HepG2 (cell line): ENCODE measurements around the gene GRIFIN. TPM values are rescaled to one million over a fixed set of nuclear protein-coding genes. Genes with fewer than 3 reads are reported as not detected.

Experiments used
- ADNP ChIP-seq: sonication (generic); formaldehyde crosslinking; IDR thresholded peaks from 2 replicates; pipeline ENCODE4 v1.4.0; 2020; ENCODE audit warnings: missing genetic modification reagents
- CBFB ChIP-seq: sonication (generic); formaldehyde crosslinking; IDR thresholded peaks from 2 replicates; pipeline ENCODE4 v1.4.0; 2020; ENCODE audit warnings: missing genetic modification reagents
- CHD2 ChIP-seq: IDR thresholded peaks from 2 replicates; pipeline ENCODE4 v1.6.1; 2011; ENCODE audit warnings: low read depth, low read length, improper control_type of control experiment
- GATA4 ChIP-seq: sonication (generic); IDR thresholded peaks from 2 replicates; pipeline ENCODE4 v1.6.1; 2016; ENCODE audit warnings: antibody characterized with exemption, low read depth, borderline replicate concordance
- GATAD2A ChIP-seq: IDR thresholded peaks from 2 replicates; pipeline ENCODE4 v1.6.1; 2016
- GPN1 ChIP-seq: sonication (generic); formaldehyde crosslinking; IDR thresholded peaks from 2 replicates; pipeline ENCODE4 v1.5.1; 2020; ENCODE audit warnings: missing genetic modification reagents, borderline replicate concordance
- HIVEP1 ChIP-seq: sonication (generic); formaldehyde crosslinking; IDR thresholded peaks from 2 replicates; pipeline ENCODE4 v1.4.0; 2020; ENCODE audit warnings: mild to moderate bottlenecking, missing genetic modification reagents
- HNRNPL ChIP-seq: fragments of 200-400 bp; formaldehyde crosslinking; IDR thresholded peaks from 2 replicates; pipeline ENCODE4 v1.6.1; 2017; ENCODE audit warnings: mild to moderate bottlenecking, low read depth, low read length
- MBD4 ChIP-seq: IDR thresholded peaks from 2 replicates; pipeline ENCODE4 v1.6.1; 2012; ENCODE audit warnings: low read length, inconsistent platforms, borderline replicate concordance
- MIXL1 ChIP-seq: IDR thresholded peaks from 2 replicates; pipeline ENCODE4 v1.6.1; 2016
- NFE2L2 ChIP-seq: fragments of 150-350 bp; IDR thresholded peaks from 2 replicates; pipeline ENCODE4 v1.6.1; 2014; ENCODE audit warnings: low read length
- RFX1 ChIP-seq: fragments of 450-650 bp; IDR thresholded peaks from 2 replicates; pipeline ENCODE4 v1.6.1; 2017
- RXRA ChIP-seq: sonication (generic); formaldehyde crosslinking; IDR thresholded peaks from 2 replicates; pipeline ENCODE4 v1.5.1; 2020; ENCODE audit warnings: missing genetic modification reagents
- SRY ChIP-seq: sonication (generic); formaldehyde crosslinking; IDR thresholded peaks from 2 replicates; pipeline ENCODE4 v1.8.0; 2022; ENCODE audit warnings: mild to moderate bottlenecking, missing genetic modification reagents
- TFAP4 ChIP-seq: sonication (generic); IDR thresholded peaks from 2 replicates; pipeline ENCODE4 v1.6.1; 2016; ENCODE audit warnings: low read depth, borderline replicate concordance
- ZMYM4 ChIP-seq: sonication (generic); formaldehyde crosslinking; IDR thresholded peaks from 2 replicates; pipeline ENCODE4 v1.8.1; 2023; ENCODE audit warnings: mild to moderate bottlenecking, missing genetic modification reagents
- ZNF10 ChIP-seq: sonication (generic); formaldehyde crosslinking; IDR thresholded peaks from 2 replicates; pipeline ENCODE4 v1.4.0; 2020; ENCODE audit warnings: mild to moderate bottlenecking, low read depth, missing genetic modification reagents, borderline replicate concordance
- ZNF24 ChIP-seq: fragments of 450-650 bp; IDR thresholded peaks from 2 replicates; pipeline ENCODE4 v1.6.1; 2017; ENCODE audit warnings: antibody characterized with exemption, mild to moderate bottlenecking
- ZNF317 ChIP-seq: sonication (generic); formaldehyde crosslinking; IDR thresholded peaks from 2 replicates; pipeline ENCODE4 v1.5.0; 2020; ENCODE audit warnings: mild to moderate bottlenecking, missing genetic modification reagents
- ZNF431 ChIP-seq: sonication (generic); formaldehyde crosslinking; IDR thresholded peaks from 2 replicates; pipeline ENCODE4 v1.9.0; 2022; ENCODE audit warnings: missing genetic modification reagents, low read depth, mild to moderate bottlenecking, borderline replicate concordance
- ZNF562 ChIP-seq: sonication (generic); formaldehyde crosslinking; IDR thresholded peaks from 2 replicates; pipeline ENCODE4 v1.8.0; 2022; ENCODE audit warnings: missing genetic modification reagents, borderline replicate concordance
- ZSCAN29 ChIP-seq: sonication (generic); formaldehyde crosslinking; conservative IDR thresholded peaks from 2 replicates; pipeline ENCODE4 v1.4.0; 2020; ENCODE audit warnings: mild to moderate bottlenecking, missing genetic modification reagents
- polyA plus RNA-seq, 8 experiments: library from polyadenylated mRNA; depleted of rRNA in 3 of 8; stranded (reverse) in 7 of 8; unstranded in 1 of 8; fragments of >200 nt; fragmentation: Illumina TruSeq in 4 of 8; extraction: Trizol in 4 of 8; gene quantifications; 2 replicates each; pipeline versions ENCODE4 v1.2.1 to v1.2.3, GENCODE V29; 2011 to 2016; ENCODE audit warnings: low read depth in 4 of 8, missing spikeins in 1 of 8, mixed read lengths in 1 of 8; ENCODE audit not compliant: insufficient read depth in 1 of 8
- total RNA-seq, 5 experiments: library from RNA; depleted of rRNA; stranded (reverse); fragments of >200 nt; fragmentation: Illumina TruSeq; extraction: Trizol; gene quantifications; 2 replicates each; pipeline ENCODE4 v1.2.3, GENCODE V29; 2016; ENCODE audit warnings: low read depth in 1 of 5
- TF ChIP-seq, protein P1 (sequence below): sonication (generic); formaldehyde crosslinking; IDR thresholded peaks from 2 replicates; pipeline ENCODE4 v1.9.0; 2021; ENCODE audit warnings: mild to moderate bottlenecking, missing genetic modification reagents
- TF ChIP-seq, protein P2 (sequence below): sonication (generic); formaldehyde crosslinking; IDR thresholded peaks from 2 replicates; pipeline ENCODE4 v1.4.0; 2020; ENCODE audit warnings: missing genetic modification reagents
- TF ChIP-seq, protein P3 (sequence below): sonication (generic); formaldehyde crosslinking; IDR thresholded peaks from 2 replicates; pipeline ENCODE4 v1.8.0; 2022; ENCODE audit warnings: mild to moderate bottlenecking, missing genetic modification reagents

GRIFIN gene
- total and polyA plus RNA-seq, 2 of the 13 experiments (the other 11 are each of a cell fraction or from before 2014, with no cell fraction given), result not detected

- TF ChIP-seq, protein P1, sequence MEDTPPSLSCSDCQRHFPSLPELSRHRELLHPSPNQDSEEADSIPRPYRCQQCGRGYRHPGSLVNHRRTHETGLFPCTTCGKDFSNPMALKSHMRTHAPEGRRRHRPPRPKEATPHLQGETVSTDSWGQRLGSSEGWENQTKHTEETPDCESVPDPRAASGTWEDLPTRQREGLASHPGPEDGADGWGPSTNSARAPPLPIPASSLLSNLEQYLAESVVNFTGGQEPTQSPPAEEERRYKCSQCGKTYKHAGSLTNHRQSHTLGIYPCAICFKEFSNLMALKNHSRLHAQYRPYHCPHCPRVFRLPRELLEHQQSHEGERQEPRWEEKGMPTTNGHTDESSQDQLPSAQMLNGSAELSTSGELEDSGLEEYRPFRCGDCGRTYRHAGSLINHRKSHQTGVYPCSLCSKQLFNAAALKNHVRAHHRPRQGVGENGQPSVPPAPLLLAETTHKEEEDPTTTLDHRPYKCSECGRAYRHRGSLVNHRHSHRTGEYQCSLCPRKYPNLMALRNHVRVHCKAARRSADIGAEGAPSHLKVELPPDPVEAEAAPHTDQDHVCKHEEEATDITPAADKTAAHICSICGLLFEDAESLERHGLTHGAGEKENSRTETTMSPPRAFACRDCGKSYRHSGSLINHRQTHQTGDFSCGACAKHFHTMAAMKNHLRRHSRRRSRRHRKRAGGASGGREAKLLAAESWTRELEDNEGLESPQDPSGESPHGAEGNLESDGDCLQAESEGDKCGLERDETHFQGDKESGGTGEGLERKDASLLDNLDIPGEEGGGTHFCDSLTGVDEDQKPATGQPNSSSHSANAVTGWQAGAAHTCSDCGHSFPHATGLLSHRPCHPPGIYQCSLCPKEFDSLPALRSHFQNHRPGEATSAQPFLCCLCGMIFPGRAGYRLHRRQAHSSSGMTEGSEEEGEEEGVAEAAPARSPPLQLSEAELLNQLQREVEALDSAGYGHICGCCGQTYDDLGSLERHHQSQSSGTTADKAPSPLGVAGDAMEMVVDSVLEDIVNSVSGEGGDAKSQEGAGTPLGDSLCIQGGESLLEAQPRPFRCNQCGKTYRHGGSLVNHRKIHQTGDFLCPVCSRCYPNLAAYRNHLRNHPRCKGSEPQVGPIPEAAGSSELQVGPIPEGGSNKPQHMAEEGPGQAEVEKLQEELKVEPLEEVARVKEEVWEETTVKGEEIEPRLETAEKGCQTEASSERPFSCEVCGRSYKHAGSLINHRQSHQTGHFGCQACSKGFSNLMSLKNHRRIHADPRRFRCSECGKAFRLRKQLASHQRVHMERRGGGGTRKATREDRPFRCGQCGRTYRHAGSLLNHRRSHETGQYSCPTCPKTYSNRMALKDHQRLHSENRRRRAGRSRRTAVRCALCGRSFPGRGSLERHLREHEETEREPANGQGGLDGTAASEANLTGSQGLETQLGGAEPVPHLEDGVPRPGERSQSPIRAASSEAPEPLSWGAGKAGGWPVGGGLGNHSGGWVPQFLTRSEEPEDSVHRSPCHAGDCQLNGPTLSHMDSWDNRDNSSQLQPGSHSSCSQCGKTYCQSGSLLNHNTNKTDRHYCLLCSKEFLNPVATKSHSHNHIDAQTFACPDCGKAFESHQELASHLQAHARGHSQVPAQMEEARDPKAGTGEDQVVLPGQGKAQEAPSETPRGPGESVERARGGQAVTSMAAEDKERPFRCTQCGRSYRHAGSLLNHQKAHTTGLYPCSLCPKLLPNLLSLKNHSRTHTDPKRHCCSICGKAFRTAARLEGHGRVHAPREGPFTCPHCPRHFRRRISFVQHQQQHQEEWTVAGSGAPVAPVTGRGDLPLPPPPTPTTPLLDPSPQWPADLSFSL (CRISPR knock-in tag), result no peak
- TF ChIP-seq TFAP4, result no peak
- TF ChIP-seq, protein P2, sequence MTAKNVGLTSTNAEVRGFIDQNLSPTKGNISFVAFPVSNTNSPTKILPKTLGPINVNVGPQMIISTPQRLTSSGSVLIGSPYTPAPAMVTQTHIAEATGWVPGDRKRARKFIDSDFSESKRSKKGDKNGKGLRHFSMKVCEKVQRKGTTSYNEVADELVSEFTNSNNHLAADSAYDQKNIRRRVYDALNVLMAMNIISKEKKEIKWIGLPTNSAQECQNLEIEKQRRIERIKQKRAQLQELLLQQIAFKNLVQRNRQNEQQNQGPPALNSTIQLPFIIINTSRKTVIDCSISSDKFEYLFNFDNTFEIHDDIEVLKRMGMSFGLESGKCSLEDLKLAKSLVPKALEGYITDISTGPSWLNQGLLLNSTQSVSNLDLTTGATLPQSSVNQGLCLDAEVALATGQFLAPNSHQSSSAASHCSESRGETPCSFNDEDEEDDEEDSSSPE, result no peak
- no peak for TF ChIP-seq CHD2
- no peak for TF ChIP-seq MIXL1 (CRISPR knock-in tag)
- no peak for TF ChIP-seq HIVEP1 (CRISPR knock-in tag)
- TF ChIP-seq RXRA (CRISPR knock-in tag), result peak; percentile 48
- no peak for TF ChIP-seq GPN1 (CRISPR knock-in tag)
- no peak for TF ChIP-seq ADNP (CRISPR knock-in tag)
- TF ChIP-seq ZNF24, result no peak
- TF ChIP-seq NFE2L2, result no peak
- TF ChIP-seq ZSCAN29 (CRISPR knock-in tag), result no peak
- no peak for TF ChIP-seq ZNF562 (CRISPR knock-in tag)
- TF ChIP-seq RFX1, result no peak
- TF ChIP-seq MBD4, result no peak
- no peak for TF ChIP-seq ZMYM4
- TF ChIP-seq GATAD2A (CRISPR knock-in tag), result no peak; the same call in 1 of the 2 replicates
- 0 out of 2 replicates have a peak, but pooled peaks have one; percentile 13 for TF ChIP-seq GATA4
- TF ChIP-seq ZNF431 (CRISPR knock-in tag), result no peak
- no peak for TF ChIP-seq SRY (CRISPR knock-in tag)
- no peak for TF ChIP-seq CBFB
- TF ChIP-seq ZNF10 (CRISPR knock-in tag), result no peak
- TF ChIP-seq, protein P3, sequence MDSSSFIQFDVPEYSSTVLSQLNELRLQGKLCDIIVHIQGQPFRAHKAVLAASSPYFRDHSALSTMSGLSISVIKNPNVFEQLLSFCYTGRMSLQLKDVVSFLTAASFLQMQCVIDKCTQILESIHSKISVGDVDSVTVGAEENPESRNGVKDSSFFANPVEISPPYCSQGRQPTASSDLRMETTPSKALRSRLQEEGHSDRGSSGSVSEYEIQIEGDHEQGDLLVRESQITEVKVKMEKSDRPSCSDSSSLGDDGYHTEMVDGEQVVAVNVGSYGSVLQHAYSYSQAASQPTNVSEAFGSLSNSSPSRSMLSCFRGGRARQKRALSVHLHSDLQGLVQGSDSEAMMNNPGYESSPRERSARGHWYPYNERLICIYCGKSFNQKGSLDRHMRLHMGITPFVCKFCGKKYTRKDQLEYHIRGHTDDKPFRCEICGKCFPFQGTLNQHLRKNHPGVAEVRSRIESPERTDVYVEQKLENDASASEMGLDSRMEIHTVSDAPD (CRISPR knock-in tag), result no peak
- no peak for TF ChIP-seq HNRNPL
- no peak for TF ChIP-seq ZNF317
Measured at GRCh38 chr7:2511769-2512168, 35.6 kb upstream of the GRIFIN start (continued).
